ENCODE data around the gene LARGE2.

GRCh38 chr11:45935349-45936064 is 13.1 kb downstream of the LARGE2 start:
- TF ChIP-seq CTCF (IDR thresholded peaks at IDR 0.05; ENCODE audit: extremely low read depth in 1 of 2, insufficient read depth in 1 of 2, low read depth in 1 of 2, low read length in 2 of 2) (no peak), POLR2AphosphoS5 (IDR thresholded peaks at IDR 0.05; ENCODE audit: insufficient read depth, low read depth, low read length) (no peak), MAX (IDR thresholded peaks at IDR 0.05; ENCODE audit: insufficient read depth, insufficient read length) (no peak), POLR2A (IDR thresholded peaks at IDR 0.05; ENCODE audit: low read depth, low read length) (no peak), EZH2 (IDR thresholded peaks at IDR 0.05; ENCODE audit: borderline replicate concordance, low read depth, low read length, severe bottlenecking) (no peak), FOS (IDR thresholded peaks at IDR 0.05; ENCODE audit: borderline replicate concordance, insufficient read depth, low read length) (no peak)

Measured in endothelial cell of umbilical vein (primary cell).